Retinal pigment epithelial cell (primary cell): ENCODE results near the gene FAM20C.

Experiments
- DNase-seq: peaks from one replicate; pipeline ENCODE4 v3.0.0-alpha.2; 2010; ENCODE audit warnings: low read depth
- H3K4me3 ChIP-seq: 2 replicates; pipeline ENCODE4 v1.5.1; 2011; ENCODE audit warnings: mild to moderate bottlenecking, low read length, control low read depth, moderate library complexity
- CTCF ChIP-seq: conservative IDR thresholded peaks from 2 replicates; pipeline ENCODE4 v1.5.1; 2011; ENCODE audit warnings: low read depth, low read length, control low read depth, inconsistent platforms

Gene FAM20C

DNA sequence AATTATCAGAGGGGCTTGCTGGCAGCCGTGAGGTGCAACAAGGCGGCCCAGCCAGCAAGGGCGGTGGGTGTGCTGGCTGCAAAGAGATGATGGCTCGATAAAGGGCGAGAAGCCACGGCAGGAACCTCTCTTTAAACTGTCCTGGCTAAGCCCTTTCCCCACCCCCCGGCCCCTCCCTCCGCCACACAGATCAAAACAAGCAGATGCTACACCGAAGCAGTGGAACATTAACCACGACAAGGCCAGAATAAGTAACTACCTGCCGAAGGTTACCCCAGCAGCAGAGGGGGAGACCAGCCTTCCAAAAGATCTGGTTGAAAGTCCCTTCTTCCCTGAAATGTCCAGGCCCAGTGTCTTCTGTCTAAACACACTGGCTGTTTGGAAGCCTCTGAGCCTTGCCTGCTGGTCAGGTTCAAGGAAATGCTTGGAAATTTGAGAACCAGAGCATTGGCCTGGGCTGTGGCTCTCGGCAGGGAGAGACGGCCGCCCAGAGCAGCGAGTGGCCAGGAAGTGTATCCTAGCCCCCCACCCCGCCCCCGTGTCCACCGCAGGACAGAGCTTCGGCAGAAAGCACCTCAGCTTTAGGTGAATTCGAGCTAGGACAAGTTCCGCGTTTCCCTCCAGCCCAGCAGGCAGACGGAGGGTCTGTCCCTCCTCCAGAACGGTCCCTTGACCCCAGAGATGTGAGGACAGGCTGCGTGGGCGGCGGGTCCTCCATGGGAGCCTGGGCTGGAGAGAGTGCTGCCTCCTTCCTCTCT, 2.1 kb downstream of the FAM20C start:
- no peak for TF ChIP-seq CTCF
- peak overlapping the region; percentile 76 for H3K4me3 ChIP-seq
- no peak for DNase-seq

DNA sequence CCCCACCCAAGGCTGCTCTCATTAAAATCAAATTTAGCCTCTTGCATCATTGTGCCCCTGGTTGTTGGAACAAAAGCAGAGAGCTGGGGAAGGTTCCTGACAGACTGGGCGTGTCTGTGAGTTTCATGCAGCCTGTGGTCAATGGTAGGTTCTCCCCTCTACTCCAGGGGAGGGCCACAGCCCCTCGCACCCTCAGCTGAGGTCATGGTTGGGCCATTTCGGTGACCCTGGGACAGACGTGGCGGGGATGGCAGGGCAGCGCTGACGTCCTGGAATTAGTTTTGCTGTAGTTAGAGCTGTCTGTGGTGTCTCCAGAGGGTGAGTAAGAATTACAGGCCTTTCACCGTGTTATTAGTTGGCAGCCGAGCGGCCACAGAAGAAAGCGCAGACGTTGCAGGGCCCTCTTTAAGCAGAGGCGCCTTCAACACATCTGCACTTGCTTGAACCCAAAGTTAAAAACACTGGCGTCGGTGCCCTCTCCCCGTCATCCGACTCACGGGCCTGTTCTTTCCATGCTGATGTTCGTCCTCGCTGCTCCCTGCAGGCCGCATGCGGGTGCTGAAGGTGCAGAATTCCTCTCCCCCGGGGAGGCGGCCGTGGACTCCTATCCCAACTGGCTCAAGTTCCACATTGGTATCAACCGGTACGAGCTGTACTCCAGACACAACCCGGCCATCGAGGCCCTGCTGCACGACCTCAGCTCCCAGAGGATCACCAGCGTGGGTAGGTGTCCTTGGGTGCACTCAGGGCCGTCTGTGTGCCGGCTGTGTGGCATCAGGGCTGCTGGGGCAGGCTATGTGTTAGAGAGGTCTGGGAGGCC, 2.8 kb downstream of the FAM20C start:
- peak overlapping the region; percentile 76 for H3K4me3 ChIP-seq
- no peak for DNase-seq
- no peak for TF ChIP-seq CTCF

- TF ChIP-seq CTCF: no peak
- H3K4me3 ChIP-seq: no peak overlapping the region
Observed at GRCh38 chr7:195830-196128, 3.4 kb downstream of the FAM20C start.

DNA sequence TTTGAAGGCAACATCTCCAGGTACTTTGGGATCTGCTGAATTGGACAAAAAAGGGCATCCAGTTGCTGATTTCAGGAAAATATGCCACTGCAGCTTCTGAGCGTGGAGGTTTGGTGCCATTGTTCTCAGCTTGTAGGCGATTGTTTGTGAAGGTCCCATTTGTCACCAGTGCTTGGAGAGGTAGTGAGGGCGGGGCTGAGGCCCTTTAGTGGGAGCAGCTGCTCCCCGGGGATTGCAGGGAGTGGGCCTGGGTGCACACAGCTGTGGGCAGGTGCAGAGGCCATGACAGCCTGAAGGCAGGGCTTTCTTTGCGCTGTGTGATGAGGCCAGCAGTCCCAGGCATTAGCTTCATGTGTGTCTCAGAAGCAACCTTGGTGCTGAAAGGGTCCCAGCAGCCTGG, 3.9 kb downstream of the FAM20C start:
- no peak for DNase-seq
- no peak for TF ChIP-seq CTCF
- H3K4me3 ChIP-seq: no peak overlapping the region

More at GRCh38 chr7:195830-196128, 3.4 kb downstream of the FAM20C start:
- no peak for DNase-seq

DNA sequence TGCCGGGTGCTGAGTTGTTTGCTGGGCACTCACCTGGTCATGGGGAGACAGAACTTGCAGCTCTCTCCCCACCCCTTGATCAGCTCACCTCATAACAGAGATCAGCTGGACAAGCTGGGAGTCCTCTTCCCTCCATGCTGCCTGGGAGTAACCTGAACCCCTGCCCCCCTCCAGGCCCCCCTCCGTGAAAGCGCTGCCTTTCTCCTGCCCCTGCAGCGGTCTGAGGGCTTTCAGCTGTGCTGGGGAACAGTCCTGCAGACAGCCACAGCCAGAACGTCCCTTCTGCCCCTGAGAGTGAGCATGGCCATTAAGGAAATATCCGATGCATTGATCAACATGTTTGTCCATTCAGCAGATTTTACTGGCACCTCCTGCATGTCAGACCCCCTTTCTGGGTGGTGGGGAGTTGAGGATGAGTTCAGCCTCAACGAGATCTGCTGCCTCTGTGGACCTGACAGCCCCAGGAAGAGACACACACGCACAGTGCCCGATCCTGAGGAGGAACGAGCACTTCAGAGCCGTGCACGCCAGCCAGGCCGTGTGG, 4.5 kb downstream of the FAM20C start:
- H3K4me3 ChIP-seq: no peak overlapping the region
- TF ChIP-seq CTCF: no peak
- DNase-seq: no peak

DNA sequence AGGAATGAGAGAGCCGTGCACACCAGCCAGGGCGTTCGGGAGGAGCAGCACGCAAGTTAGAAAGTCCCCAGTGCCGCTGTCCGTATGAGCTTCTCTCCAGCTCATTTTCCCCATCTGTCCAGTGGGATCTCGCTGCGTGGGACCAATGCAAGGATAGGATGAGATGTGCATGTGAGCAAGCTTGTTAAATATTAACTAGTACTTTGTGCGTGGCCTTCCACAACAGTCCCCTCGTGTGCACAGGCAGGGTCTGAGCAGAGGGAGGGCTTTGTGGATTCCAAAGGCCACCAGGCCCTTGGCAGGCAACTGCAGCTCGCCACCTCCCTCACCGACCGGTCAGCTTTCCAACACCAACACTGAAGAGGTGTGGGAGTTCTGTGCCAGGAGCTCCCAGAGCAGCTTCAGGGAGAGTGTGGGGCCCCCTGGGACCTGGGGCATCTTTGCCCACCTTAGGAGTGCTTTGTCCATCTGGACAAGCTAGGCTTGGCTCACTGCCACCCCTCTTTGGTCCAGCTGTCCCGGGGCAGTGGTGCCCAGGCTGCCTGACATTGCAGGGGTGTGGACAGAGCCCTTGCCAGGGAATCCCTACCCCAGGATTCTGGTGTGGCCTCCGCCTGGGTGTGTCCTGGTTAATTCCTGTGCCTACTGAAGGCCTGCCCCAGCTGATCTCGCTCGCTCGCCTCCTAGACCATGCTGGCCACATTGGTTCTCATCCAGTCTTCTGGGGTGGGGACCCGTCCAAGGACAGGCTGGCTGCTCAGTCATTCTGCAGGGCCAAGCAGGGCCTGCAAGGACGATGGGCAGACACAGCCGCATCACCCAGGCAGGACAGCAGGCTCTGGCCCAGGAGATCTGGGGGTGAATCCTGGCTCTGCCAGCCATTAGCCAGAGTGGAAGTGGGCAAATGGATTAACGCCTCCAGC, 5.3 kb downstream of the FAM20C start:
- no peak overlapping the region for H3K4me3 ChIP-seq
- no peak for TF ChIP-seq CTCF
- no peak for DNase-seq
